Activated CD4-positive, alpha-beta T cell treated with anti-CD3 and anti-CD28 coated beads, Interleukin-2, amount 50 U/mL, for 1 hour (primary cell): Measurements from ENCODE around the gene ARHGAP12.
"Not testable (repeated sequence)": the region's sequence is repeated elsewhere in the genome, so short reads cannot be mapped to it uniquely, and the experiment has no call there.

Experiments used
- DNase-seq: peaks from one replicate; pipeline ENCODE4 v3.0.0-alpha.2; 2020

Gene ARHGAP12, protein sequence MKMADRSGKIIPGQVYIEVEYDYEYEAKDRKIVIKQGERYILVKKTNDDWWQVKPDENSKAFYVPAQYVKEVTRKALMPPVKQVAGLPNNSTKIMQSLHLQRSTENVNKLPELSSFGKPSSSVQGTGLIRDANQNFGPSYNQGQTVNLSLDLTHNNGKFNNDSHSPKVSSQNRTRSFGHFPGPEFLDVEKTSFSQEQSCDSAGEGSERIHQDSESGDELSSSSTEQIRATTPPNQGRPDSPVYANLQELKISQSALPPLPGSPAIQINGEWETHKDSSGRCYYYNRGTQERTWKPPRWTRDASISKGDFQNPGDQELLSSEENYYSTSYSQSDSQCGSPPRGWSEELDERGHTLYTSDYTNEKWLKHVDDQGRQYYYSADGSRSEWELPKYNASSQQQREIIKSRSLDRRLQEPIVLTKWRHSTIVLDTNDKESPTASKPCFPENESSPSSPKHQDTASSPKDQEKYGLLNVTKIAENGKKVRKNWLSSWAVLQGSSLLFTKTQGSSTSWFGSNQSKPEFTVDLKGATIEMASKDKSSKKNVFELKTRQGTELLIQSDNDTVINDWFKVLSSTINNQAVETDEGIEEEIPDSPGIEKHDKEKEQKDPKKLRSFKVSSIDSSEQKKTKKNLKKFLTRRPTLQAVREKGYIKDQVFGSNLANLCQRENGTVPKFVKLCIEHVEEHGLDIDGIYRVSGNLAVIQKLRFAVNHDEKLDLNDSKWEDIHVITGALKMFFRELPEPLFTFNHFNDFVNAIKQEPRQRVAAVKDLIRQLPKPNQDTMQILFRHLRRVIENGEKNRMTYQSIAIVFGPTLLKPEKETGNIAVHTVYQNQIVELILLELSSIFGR

DNA sequence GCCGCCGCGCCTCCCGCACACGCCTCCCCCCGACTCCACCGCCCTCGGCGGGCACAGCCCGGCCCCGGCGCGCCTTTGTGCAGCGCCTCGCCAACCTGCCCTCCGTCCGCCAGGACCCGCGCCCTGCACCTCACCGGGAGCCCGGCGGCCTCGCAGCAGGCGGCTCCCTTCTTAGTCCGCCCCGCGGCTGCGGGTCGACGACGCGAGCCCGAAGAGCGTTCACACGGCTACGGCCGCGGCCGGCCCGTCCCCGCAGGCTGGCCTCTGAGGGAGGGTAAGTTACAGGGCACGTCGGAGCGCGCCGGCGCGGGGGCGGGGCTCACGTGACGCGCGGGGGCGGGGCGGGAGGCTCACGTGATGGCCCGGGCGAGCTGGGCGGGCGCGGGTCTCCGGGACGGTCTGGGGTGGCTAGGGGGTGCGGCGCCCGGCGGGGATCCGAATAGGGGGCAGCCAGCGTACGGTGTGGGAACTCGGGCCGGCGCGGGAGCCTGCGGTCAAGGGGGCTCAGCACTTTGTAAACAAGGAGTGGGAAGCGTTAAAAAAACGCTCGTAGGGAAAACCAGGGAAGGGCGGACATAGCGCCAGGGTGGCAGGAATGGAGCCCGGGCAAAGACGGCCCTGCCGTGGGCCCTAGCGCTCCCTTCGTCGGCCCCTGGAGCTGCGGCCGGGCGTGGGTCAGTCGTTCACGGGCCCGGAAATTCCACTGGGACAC, at the start of gene ARHGAP12:
Gene ARHGAP12 (minus strand): TSS at position 283 of the 712 bp plus-strand sequence. CDS start 19,976 bp downstream, outside the sequence.
- DNase-seq: peak; percentile 81

DNA sequence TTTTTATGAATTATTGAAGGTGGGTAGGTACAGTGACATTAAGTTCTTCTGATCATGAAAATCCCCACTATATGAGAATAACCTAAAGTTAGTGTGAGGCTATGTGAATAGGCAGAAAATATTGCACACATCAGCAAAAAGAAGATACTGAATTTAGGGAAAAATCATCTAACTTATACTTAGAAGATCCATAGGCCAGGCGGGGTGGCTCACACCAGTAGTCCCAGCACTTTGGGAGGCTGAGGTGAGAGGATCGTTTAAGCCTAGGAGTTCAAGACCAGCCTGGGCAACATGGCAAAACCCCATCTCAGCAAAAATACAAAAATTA, 49.5 kb upstream of the ARHGAP12 start:
- no peak for DNase-seq

DNA sequence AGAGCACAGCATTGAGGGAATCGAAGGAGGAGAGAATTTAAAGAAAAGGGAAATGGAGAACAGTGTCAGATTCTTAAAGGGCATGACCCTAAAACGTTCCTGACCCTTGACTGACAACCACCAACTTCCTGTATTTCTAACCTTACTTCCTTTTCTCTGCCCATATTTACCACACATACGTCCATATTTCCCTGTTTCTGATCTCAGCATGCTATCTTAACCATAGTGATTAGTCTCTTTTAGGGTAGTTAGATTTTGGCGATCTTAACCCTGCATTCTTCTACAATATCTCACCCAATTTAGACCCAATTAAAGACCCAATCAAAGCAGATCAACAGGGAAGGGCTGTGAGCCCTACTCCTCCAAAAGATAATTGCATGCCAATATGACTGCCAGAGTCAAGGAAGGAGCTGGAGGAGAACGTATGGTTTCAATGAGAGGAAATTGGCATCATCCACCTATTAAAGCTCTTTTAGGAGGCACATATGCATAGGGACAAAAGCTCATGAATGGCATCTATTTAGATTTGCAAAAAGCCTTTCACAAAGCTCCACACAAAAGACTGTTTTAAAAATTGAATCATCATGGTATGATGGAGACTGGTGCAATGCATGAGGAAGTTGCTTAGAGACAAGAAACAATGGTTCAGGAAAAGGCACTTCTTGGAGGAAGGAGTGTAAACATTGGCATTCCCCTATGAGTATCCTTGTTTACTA, 49.0 kb upstream of the ARHGAP12 start:
- no peak for DNase-seq

DNA sequence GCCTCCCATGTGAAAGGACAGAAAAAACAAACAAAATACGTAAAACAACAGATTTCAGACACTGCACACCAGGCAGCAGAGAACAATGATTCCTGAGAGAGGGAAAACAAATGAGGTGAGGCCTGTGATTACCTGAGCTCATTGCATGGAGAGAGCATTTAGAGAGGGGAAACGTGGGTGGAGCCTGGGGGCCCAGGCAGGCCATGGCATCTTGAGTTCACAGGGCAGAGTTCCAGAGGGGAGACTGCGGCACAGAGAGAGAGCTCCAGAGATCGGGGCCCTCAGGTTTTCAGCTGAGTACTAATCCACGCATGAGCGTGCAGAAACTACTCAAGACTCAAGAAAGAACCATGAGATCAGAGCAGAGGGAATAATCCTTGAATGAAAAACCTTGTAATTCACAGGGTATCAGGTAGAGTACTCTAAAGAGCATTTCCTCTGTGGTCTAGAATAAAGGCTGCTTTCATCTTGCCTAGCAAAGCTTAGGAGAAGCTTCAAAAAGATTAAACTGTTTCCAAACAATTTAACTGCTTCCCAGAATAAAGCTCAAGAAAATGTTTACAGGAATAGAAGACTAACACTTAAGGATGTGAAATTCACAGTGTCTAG, 46.6 kb upstream of the ARHGAP12 start:
- no peak for DNase-seq

DNA sequence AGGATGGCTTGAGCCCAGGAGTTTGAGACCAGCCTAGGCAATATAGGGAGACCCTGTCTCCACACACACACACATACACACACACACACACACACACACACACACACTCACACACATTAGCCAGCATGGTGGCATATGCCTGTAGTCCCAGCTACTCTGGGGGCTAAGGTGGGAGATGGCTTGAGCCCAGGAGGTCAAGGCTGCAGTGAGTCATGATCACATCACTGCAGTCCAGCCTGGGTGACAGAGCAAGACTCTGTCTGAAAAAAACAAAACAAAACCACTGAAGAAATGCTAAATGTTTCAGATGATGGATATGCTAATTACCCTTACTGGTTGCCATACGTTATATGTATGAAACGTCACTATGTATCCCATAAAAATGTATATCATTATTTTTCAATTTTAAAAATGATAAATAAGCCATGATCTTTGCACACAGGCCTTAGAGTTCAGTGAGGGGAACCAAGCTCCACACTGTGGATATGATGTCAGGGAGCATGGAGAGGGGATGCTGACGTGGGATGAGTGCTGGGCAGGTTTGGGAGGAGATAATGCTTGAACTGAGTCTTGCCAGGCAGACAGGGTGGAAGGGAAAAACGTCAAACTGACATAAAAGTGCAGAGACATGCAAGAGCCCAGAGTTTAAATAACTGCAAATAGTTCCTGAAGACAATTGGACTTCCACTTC, 45.9 kb upstream of the ARHGAP12 start:
- no peak for DNase-seq

DNA sequence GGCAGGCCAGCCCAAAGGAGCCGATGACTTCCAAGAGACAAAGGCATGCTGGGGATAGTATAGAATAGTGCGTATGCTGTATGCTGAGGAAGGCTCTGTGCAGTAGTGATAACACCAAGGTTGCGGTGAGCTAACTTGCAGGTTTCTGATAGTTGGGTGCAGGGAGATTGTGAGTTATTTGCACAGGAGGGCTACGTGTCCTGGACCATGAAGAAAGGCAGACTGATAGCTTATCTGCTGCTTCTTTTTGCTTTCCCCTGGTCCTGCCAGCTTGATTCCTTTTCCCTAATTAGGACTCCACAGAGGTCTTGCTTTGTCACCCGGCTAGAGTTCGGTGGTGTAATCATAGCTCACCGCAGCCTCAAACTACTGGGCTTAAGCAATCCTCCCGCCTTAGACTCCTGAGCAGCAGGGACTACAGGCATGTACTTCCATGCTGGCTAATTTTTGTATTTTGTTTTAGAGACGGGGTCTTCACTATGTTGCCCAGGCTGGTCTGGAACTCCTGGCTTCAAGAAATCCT, 43.9 kb upstream of the ARHGAP12 start:
- DNase-seq: no peak

DNA sequence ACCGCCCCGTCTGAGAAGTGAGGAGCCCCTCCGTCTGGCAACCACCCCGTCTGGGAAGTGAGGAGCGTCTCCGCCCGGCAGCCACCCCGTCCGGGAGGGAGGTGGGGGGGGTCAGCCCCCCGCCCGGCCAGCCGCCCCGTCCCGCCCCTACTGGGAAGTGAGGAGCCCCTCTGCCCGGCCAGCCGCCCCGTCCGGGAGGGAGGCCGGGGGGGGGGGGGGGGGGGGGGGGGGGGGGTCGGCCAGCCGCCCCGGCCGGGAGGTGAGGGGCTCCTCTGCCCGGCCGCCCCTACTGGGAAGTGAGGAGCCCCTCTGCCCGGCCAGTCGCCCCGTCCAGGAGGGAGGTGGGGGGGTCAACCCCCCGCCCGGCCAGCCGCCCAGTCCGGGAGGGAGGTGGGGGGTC, 41.2 kb upstream of the ARHGAP12 start:
- not testable (repeated sequence) for DNase-seq

DNA sequence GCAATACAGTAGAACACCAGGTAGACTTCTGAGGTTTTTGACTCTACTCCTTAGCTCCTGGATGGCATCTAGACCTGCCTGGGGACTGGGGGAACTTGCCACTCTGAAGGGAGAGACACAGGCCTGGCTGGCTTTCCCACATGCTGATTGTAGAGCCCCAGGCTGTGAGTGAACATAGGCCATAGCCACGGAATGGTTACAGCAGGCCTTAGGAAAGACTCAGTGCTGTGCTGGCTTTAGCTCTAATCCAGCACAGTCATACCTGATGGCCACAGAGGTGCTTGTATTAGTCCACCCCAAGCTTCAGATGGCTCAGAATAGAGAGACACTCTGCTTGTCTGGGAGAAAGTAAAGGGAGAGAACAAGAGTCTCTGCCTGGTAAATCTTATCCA, 35.0 kb upstream of the ARHGAP12 start:
- no peak for DNase-seq

DNA sequence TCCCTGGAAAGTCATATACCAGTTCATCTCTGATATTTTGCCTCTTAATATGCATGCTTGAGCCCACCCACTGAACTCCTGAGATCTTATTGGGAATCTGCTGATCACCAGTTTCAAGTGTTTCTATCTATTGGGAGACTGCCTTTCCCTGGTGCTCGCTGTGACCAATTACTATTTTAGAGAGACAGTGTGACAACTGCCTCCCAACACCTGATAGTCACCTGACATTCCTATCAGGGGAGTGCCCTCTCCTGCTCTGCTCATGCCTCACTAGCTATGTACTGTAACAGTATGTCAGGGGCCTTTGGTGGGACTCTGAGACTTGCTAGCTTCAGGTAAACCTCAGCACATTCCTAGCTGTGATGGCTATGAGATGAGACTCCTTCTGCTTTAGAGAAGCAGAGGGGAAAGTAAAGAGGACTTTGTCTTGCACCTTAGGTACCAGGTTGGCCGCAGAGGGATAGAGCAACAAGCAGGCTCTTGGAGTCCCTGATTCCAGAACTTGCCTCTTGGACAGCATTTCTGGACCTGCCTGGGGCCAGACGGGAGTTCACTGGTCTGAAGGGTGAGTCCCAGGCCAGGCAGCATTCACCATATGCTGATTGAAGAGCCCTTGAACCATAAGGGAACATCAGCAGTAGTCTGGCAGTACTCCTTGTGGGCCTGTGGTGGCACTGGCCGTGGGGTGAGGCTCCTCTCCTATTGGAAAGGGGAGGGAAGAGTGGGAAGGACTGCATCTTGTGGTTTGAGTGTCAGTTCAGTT, 34.4 kb upstream of the ARHGAP12 start:
- no peak for DNase-seq

DNA sequence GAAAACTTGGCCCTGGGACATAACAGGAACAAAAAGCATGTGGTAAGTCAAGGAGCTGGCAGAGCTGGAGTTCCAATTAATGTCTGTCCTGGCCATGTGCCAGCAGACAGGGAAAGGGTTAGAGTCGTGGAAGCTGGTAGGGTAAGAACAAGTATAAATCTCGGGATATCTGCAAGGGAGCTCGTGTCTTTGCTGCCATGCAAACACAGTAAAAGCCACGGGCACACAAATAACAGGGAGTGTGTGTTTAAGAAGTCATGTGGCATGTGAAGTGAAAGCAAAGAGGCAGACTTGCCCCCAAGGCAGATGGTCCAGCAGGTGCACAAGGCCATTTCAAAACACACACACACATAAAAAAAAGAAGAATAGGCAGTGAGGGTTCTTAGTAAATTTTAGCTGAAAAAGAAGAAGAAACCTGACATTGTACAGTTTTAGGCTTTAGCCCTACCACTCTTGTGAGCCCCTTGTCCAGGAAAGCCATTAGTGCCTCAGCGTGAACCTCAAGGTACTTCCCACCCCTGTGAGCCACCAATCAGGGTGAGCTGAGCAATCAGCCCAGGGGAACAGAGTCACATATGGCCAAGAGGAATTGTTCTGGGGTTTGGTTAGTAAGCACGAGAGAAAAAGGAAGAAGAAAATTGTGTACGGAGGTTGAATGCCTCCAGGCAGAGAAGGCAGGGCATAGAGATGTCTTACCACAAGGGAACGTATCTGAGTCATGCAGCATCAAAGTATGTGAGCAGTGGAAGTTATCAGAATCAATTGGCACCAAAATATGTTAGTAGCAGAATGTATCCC, 32.8 kb upstream of the ARHGAP12 start:
- no peak for DNase-seq

DNA sequence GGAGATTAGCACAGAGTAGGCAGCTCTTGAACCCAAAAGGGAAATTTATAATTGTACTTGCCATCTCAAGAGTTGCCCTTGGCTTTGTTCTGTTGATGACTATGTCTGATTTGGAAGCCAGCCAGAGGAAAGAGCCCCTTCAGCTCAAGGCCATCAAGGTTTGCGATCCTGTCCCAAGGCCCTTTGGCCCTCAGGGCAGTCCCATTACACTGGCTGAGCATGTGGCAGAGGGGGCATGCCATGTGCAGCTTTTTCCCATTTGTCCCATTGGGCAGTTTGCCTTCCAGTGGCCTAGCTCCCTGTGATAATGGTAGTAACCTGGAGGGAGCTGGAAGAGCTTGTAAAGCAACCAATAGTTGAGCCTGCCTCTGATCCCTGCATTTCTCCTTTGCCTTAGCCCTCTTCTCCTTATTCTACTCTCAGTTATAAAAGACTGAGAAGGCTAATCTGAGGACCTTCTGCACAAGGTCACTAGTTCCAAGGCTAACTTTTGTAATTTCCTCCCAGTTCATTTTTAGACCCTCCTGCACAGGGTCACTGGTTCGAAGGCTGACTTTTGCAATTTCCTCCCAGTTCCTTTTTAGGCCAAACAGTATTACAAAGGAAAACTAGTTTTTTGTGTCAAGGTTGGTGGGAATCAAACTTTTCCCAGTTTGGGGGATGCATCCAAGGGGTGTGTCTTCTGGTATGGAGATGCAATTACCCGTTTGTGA, 31.0 kb upstream of the ARHGAP12 start:
- no peak for DNase-seq

DNA sequence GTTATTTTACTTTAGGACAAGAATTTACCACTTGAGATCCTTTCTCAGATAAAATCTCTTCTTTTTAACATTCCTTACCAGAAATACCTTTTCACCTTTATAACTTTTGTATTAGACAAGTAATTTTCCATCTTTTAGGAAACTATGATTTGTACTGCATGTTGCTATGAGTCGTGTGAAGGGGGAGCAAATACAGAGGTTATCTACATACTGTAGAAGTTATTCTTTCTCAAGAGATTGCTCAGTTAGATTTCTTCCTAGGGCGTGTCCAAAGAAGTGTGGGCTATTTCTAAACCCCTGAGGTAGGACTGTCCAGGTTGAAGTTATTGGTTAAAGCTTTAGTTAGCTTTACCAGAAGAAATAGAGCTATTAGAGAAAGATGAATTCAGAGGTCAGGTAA, 30.2 kb upstream of the ARHGAP12 start:
- no peak for DNase-seq

DNA sequence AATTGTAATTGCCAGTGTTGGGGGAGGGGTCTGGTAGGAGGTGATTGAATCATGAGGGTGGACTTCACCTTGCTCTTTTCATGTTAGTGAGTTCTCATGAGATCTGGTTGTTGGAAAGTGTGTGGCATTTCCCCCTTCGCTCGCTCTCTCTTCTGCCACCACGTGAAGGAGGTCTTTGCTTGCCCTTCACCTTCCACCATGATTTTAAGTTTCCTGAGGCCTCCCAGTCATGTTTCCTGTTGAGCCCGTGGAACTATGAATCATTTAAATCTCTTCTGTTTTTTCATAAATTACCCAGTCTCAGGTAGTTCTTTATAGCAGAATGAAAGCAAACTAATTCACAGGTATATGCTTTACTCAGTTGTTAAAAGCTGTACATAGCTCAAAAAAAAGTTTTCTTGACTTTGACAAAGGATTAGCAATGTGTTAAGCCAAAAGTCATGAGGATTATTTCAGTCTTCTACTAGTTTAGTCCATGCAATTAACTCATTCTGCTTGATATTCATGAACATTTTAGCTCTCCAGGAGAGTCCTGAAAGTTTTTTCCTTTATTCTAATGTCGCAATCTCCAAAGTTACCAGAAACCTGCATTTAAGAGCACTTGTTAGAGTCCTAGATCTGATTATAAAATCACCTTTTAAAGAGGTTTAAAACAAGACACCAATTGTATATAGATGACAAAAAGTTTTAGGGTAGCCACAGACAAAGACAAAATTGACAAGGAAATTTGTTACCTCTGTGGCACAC, 27.7 kb upstream of the ARHGAP12 start:
- no peak for DNase-seq

DNA sequence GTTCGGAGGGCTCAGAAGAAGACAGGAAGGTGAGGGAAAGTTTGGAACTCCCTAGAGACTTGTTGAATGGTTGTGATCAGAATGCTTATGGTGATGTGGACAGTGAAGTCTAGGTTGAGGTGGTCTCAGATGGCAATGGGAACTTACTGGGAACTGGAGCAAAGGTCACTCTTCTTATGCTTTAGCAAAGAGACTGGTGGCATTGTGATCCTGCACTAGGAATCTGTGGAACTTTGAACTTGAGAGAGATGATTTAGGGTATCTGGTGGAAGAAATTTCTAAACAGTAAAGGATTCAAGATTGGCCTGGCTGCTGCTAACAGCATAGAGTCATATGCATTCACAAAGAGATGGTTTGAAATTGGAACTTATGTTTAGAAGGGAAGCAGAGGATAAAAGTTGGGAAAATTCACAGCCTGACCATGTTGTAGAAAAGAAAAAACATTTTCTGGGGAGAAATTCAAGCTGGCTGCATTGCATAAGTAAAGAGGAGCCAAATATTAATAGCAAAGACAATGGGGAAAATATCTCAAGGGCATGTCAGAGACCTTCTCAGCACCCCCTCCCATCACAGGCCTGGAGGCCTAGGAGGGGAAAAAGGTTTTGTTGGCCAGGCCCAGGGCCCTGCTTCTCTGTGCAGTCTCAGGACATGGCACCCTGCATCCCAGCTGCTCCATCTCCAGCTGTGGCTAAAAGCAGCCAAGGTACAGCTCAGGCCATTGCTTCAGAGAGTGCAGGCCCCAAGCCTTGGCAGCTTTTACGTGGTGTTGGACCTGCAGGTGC, 26.0 kb upstream of the ARHGAP12 start:
- no peak for DNase-seq

DNA sequence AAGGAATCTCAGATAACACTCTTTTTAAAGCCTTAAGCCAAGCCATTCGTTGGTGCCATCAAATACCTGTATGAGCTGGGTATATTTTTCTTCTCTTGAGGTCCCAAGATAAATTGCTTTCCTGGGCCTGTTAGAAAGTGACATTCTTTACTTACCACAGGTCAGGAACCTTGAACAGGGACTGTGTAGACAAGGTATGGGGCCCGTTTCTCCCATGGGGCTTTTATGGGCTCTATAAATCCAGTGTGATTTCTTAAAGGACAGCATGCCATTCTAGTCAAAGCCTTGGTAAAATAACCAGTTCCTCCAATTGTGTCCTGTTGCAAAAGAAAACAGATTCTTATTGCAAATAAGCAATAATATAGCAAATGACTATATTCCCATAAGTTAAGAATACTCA, 24.8 kb upstream of the ARHGAP12 start:
- DNase-seq: no peak

DNA sequence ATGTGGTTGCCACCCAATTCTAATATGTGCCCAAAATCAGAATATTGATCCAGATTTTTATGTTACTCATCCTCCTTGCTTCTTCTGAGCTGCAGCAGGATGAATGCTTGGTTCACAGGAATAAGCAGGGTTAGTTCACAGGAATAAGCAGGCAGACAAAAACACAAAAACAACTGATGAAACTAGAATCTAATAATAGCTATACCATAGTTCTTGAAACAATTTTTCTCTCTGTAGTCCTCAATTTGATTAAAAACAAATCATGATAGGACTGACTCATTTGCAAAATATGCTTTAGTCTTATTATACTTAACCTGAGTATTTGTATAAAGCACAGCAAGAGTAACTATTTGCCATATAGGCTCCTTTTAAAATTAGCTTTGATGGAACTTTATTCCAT, 24.4 kb upstream of the ARHGAP12 start:
- no peak for DNase-seq

DNA sequence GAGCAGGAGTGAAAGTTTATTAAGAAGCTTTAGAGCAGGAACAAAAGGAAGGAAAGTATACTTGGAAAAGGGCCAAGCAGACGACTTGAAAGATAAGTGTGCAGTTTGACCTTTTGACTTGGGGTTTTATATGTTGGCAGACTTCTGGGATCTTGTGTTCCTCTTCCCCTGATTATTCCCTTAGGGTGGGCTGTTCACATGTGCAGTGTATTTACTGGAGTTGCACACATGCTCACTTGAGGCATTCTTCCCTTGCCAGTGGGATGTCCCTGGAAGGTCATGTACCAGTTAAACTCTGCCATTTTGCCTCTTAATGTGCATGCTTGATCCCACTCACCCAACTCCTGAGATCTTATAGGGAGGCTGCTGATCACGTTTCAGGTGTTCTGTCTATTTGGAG, 23.4 kb upstream of the ARHGAP12 start:
- no peak for DNase-seq

DNA sequence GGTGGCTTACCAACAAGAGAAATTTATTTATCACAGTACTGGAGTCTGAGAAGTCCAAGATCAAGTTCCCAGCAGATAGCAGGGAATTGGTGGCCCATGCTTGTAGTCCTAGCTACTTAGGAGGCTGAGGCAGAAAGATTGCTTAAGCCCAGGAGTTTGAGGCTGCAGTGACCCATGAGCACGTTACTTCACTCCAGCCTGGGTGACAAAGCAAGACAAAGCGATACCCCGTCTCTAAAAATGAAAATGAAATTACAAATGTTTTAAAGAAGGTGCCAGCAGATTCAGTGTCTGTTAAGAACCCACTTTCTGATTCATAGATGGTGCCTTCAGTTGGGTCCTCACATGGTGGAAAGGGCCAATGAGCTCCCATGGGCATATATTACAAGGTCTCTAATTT, 20.6 kb upstream of the ARHGAP12 start:
- no peak for DNase-seq
